ENCODE results near the gene CLCA2. TPM values are rescaled to one million over a fixed set of nuclear protein-coding genes. Genes with fewer than 3 reads are reported as not detected.

Gene CLCA2
- total and polyA plus RNA-seq, 2 of the 8 experiments (the other 6 are each of a cell fraction or from before 2014, with no cell fraction given), result not detected

DNA sequence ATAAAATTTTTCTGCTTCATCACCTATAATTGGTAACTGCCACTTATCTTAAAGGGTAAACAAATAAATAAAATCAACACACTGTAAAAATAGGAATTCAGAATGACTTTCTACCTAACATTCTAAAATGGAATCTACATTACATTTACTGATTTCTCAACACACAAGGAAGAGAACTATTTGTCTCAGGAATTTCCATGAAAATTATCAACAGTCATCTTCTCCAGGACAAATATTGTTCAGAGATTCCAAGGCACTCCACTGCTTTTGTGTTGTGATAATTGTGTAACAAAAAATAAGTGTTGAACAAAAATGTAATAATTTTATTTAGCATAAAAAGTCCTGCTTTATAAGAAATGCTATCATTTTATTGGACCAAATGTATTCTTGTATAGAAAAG is 35.2 kb upstream of the CLCA2 start (continued):
- TF ChIP-seq, protein P1, sequence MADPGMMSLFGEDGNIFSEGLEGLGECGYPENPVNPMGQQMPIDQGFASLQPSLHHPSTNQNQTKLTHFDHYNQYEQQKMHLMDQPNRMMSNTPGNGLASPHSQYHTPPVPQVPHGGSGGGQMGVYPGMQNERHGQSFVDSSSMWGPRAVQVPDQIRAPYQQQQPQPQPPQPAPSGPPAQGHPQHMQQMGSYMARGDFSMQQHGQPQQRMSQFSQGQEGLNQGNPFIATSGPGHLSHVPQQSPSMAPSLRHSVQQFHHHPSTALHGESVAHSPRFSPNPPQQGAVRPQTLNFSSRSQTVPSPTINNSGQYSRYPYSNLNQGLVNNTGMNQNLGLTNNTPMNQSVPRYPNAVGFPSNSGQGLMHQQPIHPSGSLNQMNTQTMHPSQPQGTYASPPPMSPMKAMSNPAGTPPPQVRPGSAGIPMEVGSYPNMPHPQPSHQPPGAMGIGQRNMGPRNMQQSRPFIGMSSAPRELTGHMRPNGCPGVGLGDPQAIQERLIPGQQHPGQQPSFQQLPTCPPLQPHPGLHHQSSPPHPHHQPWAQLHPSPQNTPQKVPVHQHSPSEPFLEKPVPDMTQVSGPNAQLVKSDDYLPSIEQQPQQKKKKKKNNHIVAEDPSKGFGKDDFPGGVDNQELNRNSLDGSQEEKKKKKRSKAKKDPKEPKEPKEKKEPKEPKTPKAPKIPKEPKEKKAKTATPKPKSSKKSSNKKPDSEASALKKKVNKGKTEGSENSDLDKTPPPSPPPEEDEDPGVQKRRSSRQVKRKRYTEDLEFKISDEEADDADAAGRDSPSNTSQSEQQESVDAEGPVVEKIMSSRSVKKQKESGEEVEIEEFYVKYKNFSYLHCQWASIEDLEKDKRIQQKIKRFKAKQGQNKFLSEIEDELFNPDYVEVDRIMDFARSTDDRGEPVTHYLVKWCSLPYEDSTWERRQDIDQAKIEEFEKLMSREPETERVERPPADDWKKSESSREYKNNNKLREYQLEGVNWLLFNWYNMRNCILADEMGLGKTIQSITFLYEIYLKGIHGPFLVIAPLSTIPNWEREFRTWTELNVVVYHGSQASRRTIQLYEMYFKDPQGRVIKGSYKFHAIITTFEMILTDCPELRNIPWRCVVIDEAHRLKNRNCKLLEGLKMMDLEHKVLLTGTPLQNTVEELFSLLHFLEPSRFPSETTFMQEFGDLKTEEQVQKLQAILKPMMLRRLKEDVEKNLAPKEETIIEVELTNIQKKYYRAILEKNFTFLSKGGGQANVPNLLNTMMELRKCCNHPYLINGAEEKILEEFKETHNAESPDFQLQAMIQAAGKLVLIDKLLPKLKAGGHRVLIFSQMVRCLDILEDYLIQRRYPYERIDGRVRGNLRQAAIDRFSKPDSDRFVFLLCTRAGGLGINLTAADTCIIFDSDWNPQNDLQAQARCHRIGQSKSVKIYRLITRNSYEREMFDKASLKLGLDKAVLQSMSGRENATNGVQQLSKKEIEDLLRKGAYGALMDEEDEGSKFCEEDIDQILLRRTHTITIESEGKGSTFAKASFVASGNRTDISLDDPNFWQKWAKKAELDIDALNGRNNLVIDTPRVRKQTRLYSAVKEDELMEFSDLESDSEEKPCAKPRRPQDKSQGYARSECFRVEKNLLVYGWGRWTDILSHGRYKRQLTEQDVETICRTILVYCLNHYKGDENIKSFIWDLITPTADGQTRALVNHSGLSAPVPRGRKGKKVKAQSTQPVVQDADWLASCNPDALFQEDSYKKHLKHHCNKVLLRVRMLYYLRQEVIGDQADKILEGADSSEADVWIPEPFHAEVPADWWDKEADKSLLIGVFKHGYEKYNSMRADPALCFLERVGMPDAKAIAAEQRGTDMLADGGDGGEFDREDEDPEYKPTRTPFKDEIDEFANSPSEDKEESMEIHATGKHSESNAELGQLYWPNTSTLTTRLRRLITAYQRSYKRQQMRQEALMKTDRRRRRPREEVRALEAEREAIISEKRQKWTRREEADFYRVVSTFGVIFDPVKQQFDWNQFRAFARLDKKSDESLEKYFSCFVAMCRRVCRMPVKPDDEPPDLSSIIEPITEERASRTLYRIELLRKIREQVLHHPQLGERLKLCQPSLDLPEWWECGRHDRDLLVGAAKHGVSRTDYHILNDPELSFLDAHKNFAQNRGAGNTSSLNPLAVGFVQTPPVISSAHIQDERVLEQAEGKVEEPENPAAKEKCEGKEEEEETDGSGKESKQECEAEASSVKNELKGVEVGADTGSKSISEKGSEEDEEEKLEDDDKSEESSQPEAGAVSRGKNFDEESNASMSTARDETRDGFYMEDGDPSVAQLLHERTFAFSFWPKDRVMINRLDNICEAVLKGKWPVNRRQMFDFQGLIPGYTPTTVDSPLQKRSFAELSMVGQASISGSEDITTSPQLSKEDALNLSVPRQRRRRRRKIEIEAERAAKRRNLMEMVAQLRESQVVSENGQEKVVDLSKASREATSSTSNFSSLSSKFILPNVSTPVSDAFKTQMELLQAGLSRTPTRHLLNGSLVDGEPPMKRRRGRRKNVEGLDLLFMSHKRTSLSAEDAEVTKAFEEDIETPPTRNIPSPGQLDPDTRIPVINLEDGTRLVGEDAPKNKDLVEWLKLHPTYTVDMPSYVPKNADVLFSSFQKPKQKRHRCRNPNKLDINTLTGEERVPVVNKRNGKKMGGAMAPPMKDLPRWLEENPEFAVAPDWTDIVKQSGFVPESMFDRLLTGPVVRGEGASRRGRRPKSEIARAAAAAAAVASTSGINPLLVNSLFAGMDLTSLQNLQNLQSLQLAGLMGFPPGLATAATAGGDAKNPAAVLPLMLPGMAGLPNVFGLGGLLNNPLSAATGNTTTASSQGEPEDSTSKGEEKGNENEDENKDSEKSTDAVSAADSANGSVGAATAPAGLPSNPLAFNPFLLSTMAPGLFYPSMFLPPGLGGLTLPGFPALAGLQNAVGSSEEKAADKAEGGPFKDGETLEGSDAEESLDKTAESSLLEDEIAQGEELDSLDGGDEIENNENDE (IDR thresholded peaks at IDR 0.05; ENCODE audit: insufficient replicate concordance, low read length), result no peak
- no peak for TF ChIP-seq RNF2 (IDR thresholded peaks at IDR 0.05; ENCODE audit: borderline replicate concordance, low read depth, low read length, missing control alignments, poor library complexity, severe bottlenecking)
- no peak for TF ChIP-seq SUZ12 (IDR thresholded peaks at IDR 0.05; ENCODE audit: low read length)
- no peak for TF ChIP-seq CBX8 (IDR thresholded peaks at IDR 0.05; ENCODE audit: borderline replicate concordance, low read depth, low read length)
- no peak for TF ChIP-seq SP4 (IDR thresholded peaks at IDR 0.05; ENCODE audit: low read length)
- TF ChIP-seq, protein P2, sequence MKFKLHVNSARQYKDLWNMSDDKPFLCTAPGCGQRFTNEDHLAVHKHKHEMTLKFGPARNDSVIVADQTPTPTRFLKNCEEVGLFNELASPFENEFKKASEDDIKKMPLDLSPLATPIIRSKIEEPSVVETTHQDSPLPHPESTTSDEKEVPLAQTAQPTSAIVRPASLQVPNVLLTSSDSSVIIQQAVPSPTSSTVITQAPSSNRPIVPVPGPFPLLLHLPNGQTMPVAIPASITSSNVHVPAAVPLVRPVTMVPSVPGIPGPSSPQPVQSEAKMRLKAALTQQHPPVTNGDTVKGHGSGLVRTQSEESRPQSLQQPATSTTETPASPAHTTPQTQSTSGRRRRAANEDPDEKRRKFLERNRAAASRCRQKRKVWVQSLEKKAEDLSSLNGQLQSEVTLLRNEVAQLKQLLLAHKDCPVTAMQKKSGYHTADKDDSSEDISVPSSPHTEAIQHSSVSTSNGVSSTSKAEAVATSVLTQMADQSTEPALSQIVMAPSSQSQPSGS (IDR thresholded peaks at IDR 0.05; ENCODE audit: low read length), result no peak
- TF ChIP-seq GABPA (IDR thresholded peaks at IDR 0.05; ENCODE audit: borderline replicate concordance, insufficient read depth, low read length), result no peak
- TF ChIP-seq BACH1 (IDR thresholded peaks at IDR 0.05; ENCODE audit: low read length), result no peak
- no peak for TF ChIP-seq RXRA (IDR thresholded peaks at IDR 0.05; ENCODE audit: insufficient read depth, low read depth, low read length)

All from H1 (cell line).